Ascending aorta (tissue), 2 donors: Measurements from ENCODE around the gene ACP1. TPM values are rescaled to one million over a fixed set of nuclear protein-coding genes. Genes with fewer than 3 reads are reported as not detected.

Experiments used
- DNase-seq, 2 donors: peaks; one replicate each; pipeline ENCODE4 v3.0.0-alpha.2; 2019; ENCODE audit warnings: low spot score in 2 of 2
- H3K27ac ChIP-seq, 2 donors: fragments of 200-600 bp; sonication (generic); one replicate each; pipeline ENCODE4 v1.5.1; 2016 to 2017; ENCODE audit warnings: mild to moderate bottlenecking in 1 of 2
- H3K27me3 ChIP-seq: fragments of 200-600 bp; sonication (generic); one replicate; pipeline ENCODE4 v1.5.1; 2017
- H3K36me3 ChIP-seq, 2 donors: fragments of 200-600 bp; sonication (generic); one replicate each; pipeline ENCODE4 v1.5.1; 2016
- H3K4me1 ChIP-seq, 2 donors: fragments of 200-600 bp; sonication (generic); one replicate each; pipeline ENCODE4 v1.5.1; 2016 to 2017; ENCODE audit warnings: mild to moderate bottlenecking in 1 of 2
- H3K4me3 ChIP-seq, 2 donors: fragments of 200-600 bp; sonication (generic); one replicate each; pipeline ENCODE4 v1.5.1; 2016 to 2017; ENCODE audit warnings: mild to moderate bottlenecking in 1 of 2
- H3K9me3 ChIP-seq, 2 donors: fragments of 200-600 bp; sonication (generic); one replicate each; pipeline ENCODE4 v1.5.1; 2016
- CTCF ChIP-seq, 3 experiments: fragments of 200-600 bp in 2 of 3; fragments of 450-650 bp in 1 of 3; sonication (generic) in 2 of 3; IDR thresholded peaks; one replicate each; pipeline ENCODE4 v1.5.1; 2016 to 2019; ENCODE audit warnings: antibody characterized with exemption in 3 of 3, mild to moderate bottlenecking in 1 of 3, moderate library complexity in 1 of 3
- intact Hi-C: fragments of 100-400 bp; cut with DNase I; formaldehyde crosslinking; loops from one replicate; pipeline ENCODE4 v1.15.1; 2023
- total RNA-seq: library from RNA; depleted of rRNA; stranded (reverse); fragments of >200 nt; gene quantifications from one replicate; pipeline ENCODE4 v1.1.0, GENCODE V29; 2016

Gene ACP1
- total RNA-seq, 1 donor from 2014 or later, result 30.8 TPM

- Histone ChIP-seq H3K27me3 (no peaks in the 10 kb centered on the region), H3K4me3 (no peak overlapping the region), H3K4me1 (no peaks in the 10 kb centered on the region), H3K9me3 (no peaks in the 10 kb centered on the region), H3K36me3 (no peaks in the 10 kb centered on the region), H3K27ac (no peak overlapping the region)
- TF ChIP-seq CTCF (IDR thresholded peaks at IDR 0.05), result no peak
- DNase-seq, result no peak
- intact Hi-C loops, result no loop called here
These were observed 31.6 kb downstream of the ACP1 start for GRCh38 chr2:296354-296753.

- intact Hi-C loops, result no loop called here
- Histone ChIP-seq H3K4me1 (no peaks in the 10 kb centered on the region), H3K36me3 (no peaks in the 10 kb centered on the region), H3K9me3 (no peaks in the 10 kb centered on the region), H3K27me3 (no peaks in the 10 kb centered on the region), H3K27ac (no peak overlapping the region), H3K4me3 (no peak overlapping the region)
- TF ChIP-seq CTCF (IDR thresholded peaks at IDR 0.05), result no peak
- no peak for DNase-seq
These were observed 40.6 kb downstream of the ACP1 start for GRCh38 chr2:305366-305765.

GRCh38 chr2:309148-309953 lies 44.6 kb downstream of the ACP1 start:
- H3K36me3 ChIP-seq, result no peaks in the 10 kb centered on the region
- no peak for TF ChIP-seq CTCF (IDR thresholded peaks at IDR 0.05)
- no peak overlapping the region for H3K4me3 ChIP-seq
- no peak for DNase-seq
- no peaks in the 10 kb centered on the region for H3K4me1 ChIP-seq
- H3K9me3 ChIP-seq, result no peaks in the 10 kb centered on the region
- H3K27ac ChIP-seq, result no peak overlapping the region
- intact Hi-C loops, result no loop called here
- H3K27me3 ChIP-seq, result no peaks in the 10 kb centered on the region

- intact Hi-C loops, result no loop called here
- no peaks in the 10 kb centered on the region for H3K9me3 ChIP-seq
- H3K4me1 ChIP-seq, result no peaks in the 10 kb centered on the region
- no peak overlapping the region for H3K27ac ChIP-seq
- H3K36me3 ChIP-seq, result no peaks in the 10 kb centered on the region
- no peak for DNase-seq
- no peak overlapping the region for H3K4me3 ChIP-seq
- H3K27me3 ChIP-seq, result no peaks in the 10 kb centered on the region
- no peak for TF ChIP-seq CTCF (IDR thresholded peaks at IDR 0.05)
These were observed 45.3 kb downstream of the ACP1 start for GRCh38 chr2:309954-310510.

GRCh38 chr2:310994-311393 lies 46.2 kb downstream of the ACP1 start:
- H3K4me3 ChIP-seq, result no peak overlapping the region
- H3K9me3 ChIP-seq, result no peaks in the 10 kb centered on the region
- no peaks in the 10 kb centered on the region for H3K36me3 ChIP-seq
- DNase-seq, result no peak
- no peak for TF ChIP-seq CTCF (IDR thresholded peaks at IDR 0.05)
- no peak overlapping the region for H3K27ac ChIP-seq
- H3K27me3 ChIP-seq, result no peaks in the 10 kb centered on the region
- H3K4me1 ChIP-seq, result no peaks in the 10 kb centered on the region
- intact Hi-C loops, result no loop called here
